ENCODE measurements around the gene RAB1B.

The RAB1B gene

DNA sequence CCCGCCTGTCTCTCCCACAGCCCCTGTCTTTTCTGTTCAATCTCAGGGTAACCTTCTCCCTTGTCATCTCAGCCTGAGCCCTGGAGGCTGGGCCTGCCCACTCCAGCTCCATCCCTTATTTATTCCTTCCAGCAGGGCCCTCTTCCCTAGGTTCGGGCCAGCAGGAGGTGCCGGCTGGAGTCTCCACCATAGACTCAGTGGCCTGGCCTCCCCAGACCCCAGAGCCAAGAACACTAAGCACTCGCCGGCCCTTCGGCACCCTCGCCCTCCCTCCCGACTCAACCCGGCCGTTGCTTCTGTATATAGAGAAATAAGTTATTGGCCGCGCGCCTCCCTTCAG, 1.4 kb upstream of the RAB1B start:
- no peak for ATAC-seq (ENCODE audit: insufficient read depth, low read depth)
- H4K20me1 ChIP-seq (ENCODE audit: insufficient read depth, low read length), result peaks cover 35% of the 10 kb centered on the region
- H2AFZ ChIP-seq (ENCODE audit: low read depth, low read length), result no peak overlapping the region
- TF ChIP-seq EZH2 (IDR thresholded peaks at IDR 0.05; ENCODE audit: borderline replicate concordance, low read depth, low read length, severe bottlenecking), result no peak
- TF ChIP-seq, protein P1, sequence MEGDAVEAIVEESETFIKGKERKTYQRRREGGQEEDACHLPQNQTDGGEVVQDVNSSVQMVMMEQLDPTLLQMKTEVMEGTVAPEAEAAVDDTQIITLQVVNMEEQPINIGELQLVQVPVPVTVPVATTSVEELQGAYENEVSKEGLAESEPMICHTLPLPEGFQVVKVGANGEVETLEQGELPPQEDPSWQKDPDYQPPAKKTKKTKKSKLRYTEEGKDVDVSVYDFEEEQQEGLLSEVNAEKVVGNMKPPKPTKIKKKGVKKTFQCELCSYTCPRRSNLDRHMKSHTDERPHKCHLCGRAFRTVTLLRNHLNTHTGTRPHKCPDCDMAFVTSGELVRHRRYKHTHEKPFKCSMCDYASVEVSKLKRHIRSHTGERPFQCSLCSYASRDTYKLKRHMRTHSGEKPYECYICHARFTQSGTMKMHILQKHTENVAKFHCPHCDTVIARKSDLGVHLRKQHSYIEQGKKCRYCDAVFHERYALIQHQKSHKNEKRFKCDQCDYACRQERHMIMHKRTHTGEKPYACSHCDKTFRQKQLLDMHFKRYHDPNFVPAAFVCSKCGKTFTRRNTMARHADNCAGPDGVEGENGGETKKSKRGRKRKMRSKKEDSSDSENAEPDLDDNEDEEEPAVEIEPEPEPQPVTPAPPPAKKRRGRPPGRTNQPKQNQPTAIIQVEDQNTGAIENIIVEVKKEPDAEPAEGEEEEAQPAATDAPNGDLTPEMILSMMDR (IDR thresholded peaks at IDR 0.05; ENCODE audit: borderline replicate concordance, extremely low read depth, low read length, poor library complexity, severe bottlenecking), result no peak
- H3K79me2 ChIP-seq (ENCODE audit: insufficient read depth, low read length), result peaks cover 33% of the 10 kb centered on the region
- H3K4me2 ChIP-seq (ENCODE audit: insufficient read depth, low read length), result peak overlapping the region; percentile 93
- no peaks in the 10 kb centered on the region for H3K9me3 ChIP-seq (ENCODE audit: insufficient read depth, low read length, severe bottlenecking)
- DNase-seq, result no peak
- no peaks in the 10 kb centered on the region for H3K27me3 ChIP-seq (ENCODE audit: insufficient read depth, low read length, poor library complexity)
- H3K4me1 ChIP-seq (ENCODE audit: insufficient read depth, low read length), result peaks cover 32% of the 10 kb centered on the region
- no peak overlapping the region for H3K27ac ChIP-seq (ENCODE audit: low read length)
- H3K36me3 ChIP-seq (ENCODE audit: insufficient read depth, low read length), result peaks cover 63% of the 10 kb centered on the region
- no peak overlapping the region for H3K9ac ChIP-seq (ENCODE audit: low read depth, low read length)
- H3K4me3 ChIP-seq (ENCODE audit: low read depth in 1 of 2, low read length in 2 of 2), result peak overlapping the region in 1 of 2 experiments; percentile 96; a peak in 1 of 4 replicates

DNA sequence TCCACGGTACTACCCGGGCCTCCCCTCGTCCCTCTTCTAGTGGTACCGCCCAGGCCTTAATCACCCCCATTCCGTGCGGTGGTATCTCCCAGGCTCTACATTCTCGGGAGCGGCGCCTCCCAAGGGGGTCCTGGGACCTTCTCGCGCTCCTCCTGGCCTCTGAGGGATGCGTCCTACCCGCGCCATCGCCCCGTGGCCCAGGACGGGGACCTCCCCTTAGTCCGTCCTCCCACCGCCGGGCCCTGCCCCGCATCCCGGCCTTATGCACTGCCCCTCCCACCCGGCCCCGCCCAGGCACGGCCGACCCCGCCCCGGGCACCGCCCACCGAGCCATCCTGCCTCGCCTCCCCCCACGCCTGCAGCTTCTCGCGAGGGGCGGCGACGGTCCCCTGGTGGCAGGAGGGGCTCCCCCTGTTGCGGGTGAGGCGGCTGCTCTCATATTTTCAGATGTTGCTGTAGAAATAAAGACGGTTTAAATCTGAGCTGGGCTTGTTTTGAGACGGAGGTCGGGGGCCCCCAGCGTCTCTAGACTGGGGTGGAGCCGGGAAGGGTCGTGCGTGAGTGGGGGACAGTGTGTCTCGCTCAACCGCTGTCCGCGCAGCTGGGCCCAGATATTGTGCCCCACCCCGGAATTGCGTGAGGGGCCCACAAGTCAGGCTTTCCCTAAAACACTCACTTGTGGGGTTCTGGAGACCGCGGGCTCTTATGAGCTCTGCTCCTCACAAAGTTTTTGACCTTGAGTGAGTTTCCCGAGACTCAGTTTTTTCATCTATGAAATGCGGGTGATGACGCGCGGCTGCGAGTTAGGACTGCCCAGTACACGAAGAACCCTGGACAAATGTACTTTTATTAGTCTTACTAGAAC, 828 bp upstream of the RAB1B start:
- peak overlapping the region; percentile 87 for H3K27ac ChIP-seq (ENCODE audit: low read length)
- H3K4me3 ChIP-seq (ENCODE audit: low read depth in 1 of 2, low read length in 2 of 2), result peak overlapping the region; percentile 41 to 96
- peak; percentile 66 for ATAC-seq (ENCODE audit: insufficient read depth, low read depth)
- peak overlapping the region; percentile 85 for H2AFZ ChIP-seq (ENCODE audit: low read depth, low read length)
- H3K4me2 ChIP-seq (ENCODE audit: insufficient read depth, low read length), result peak overlapping the region; percentile 93
- peak overlapping the region; percentile 97 for H3K9ac ChIP-seq (ENCODE audit: low read depth, low read length)
- no peaks in the 10 kb centered on the region for H3K27me3 ChIP-seq (ENCODE audit: insufficient read depth, low read length, poor library complexity)
- peaks cover 32% of the 10 kb centered on the region for H3K4me1 ChIP-seq (ENCODE audit: insufficient read depth, low read length)
- peaks cover 37% of the 10 kb centered on the region for H4K20me1 ChIP-seq (ENCODE audit: insufficient read depth, low read length)
- TF ChIP-seq EZH2 (IDR thresholded peaks at IDR 0.05; ENCODE audit: borderline replicate concordance, low read depth, low read length, severe bottlenecking), result no peak
- TF ChIP-seq, protein P1 (IDR thresholded peaks at IDR 0.05; ENCODE audit: borderline replicate concordance, extremely low read depth, low read length, poor library complexity, severe bottlenecking), result peak; percentile 37
- DNase-seq, result peak; percentile 87
- H3K36me3 ChIP-seq (ENCODE audit: insufficient read depth, low read length), result peaks cover 63% of the 10 kb centered on the region
- H3K9me3 ChIP-seq (ENCODE audit: insufficient read depth, low read length, severe bottlenecking), result no peaks in the 10 kb centered on the region
- H3K79me2 ChIP-seq (ENCODE audit: insufficient read depth, low read length), result peaks cover 33% of the 10 kb centered on the region

DNA sequence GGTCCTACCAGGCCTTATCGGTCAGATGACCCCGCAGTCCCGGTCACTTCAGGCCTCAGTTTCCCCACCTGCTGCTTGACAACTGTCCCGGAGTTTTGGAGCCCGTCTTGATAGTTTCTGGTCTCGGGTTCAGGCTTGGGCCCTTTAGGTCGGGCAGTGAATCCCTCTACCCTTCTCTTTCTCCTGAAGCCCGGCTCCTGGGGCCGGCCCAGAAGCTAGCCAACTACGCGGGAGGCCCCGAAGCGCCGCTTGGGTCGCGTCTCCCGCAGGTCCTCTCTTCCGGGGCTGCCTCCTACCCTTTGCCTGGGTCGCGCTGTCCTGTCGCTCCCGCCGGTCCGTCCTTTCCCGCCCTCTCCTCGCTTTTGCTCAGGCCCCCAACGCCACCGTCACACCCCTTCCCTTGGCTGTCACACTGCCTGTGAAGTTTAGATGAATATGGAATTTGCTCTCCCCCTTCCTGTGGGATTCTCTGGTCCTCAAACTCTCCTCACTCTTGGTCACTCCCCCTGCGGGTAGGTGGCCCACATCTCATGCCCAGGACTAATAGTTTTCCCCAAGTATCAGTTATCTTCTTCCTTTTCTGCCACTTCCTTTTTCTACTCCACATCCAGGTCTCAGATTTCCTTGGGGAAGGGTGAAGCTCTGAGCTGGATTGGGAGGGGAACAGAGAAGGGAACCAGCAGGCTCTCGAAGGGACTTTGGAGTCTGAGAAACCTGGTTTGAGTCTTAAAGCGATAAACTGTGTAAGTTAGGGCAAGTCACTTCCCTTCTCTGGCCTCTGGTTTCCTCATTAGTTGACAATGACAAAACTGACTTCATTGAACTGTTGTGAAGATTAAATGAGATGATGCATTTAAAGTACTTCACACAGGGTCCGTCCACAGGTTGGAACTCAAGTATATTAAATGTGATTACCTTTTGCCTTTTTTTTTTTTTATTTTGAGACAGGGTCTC, 790 bp downstream of the RAB1B start:
- H3K27ac ChIP-seq (ENCODE audit: low read length), result peak overlapping the region; percentile 96
- peak overlapping the region; percentile 97 for H3K9ac ChIP-seq (ENCODE audit: low read depth, low read length)
- H4K20me1 ChIP-seq (ENCODE audit: insufficient read depth, low read length), result peaks cover 48% of the 10 kb centered on the region
- peak overlapping the region; percentile 76 for H2AFZ ChIP-seq (ENCODE audit: low read depth, low read length)
- ATAC-seq (ENCODE audit: insufficient read depth, low read depth) (no peak), DNase-seq (no peak)
- peak overlapping the region; percentile 81 for H3K4me2 ChIP-seq (ENCODE audit: insufficient read depth, low read length)
- H3K4me3 ChIP-seq (ENCODE audit: low read depth in 1 of 2, low read length in 2 of 2), result peak overlapping the region; percentile 96 to 100
- peaks cover 62% of the 10 kb centered on the region for H3K36me3 ChIP-seq (ENCODE audit: insufficient read depth, low read length)
- peaks cover 33% of the 10 kb centered on the region for H3K79me2 ChIP-seq (ENCODE audit: insufficient read depth, low read length)
- H3K4me1 ChIP-seq (ENCODE audit: insufficient read depth, low read length), result peaks cover 32% of the 10 kb centered on the region
- H3K27me3 ChIP-seq (ENCODE audit: insufficient read depth, low read length, poor library complexity), result no peaks in the 10 kb centered on the region
- H3K9me3 ChIP-seq (ENCODE audit: insufficient read depth, low read length, severe bottlenecking), result no peaks in the 10 kb centered on the region
- TF ChIP-seq EZH2 (IDR thresholded peaks at IDR 0.05; ENCODE audit: borderline replicate concordance, low read depth, low read length, severe bottlenecking), result no peak
- TF ChIP-seq, protein P1 (IDR thresholded peaks at IDR 0.05; ENCODE audit: borderline replicate concordance, extremely low read depth, low read length, poor library complexity, severe bottlenecking), result peak; percentile 13

All from DND-41 (cell line).